Measurements from ENCODE around the gene OR2T29. TPM values are rescaled to one million over a fixed set of nuclear protein-coding genes. Genes with fewer than 3 reads are reported as not detected.
"Not testable (repeated sequence)": the region's sequence is repeated elsewhere in the genome, so short reads cannot be mapped to it uniquely, and the experiment has no call there.

The OR2T29 gene
- total RNA-seq, 1 experiment from 2014 or later, result not detected

- H3K27ac Mint-ChIP-seq; H3K27me3 Mint-ChIP-seq (ENCODE audit: low read depth); H3K4me1 Mint-ChIP-seq; CTCF ChIA-PET; DNase-seq (ENCODE audit: low spot score); H3K4me3 Mint-ChIP-seq; POLR2A ChIA-PET; ATAC-seq: not testable (repeated sequence)
- Mint-ChIP-seq H3K36me3 (peaks cover 16% of the 10 kb centered on the region), H3K9me3 (peaks cover 32% of the 10 kb centered on the region)
Measured at GRCh38 chr1:248565530-248566373, 3.2 kb upstream of the OR2T29 start.

GRCh38 chr1:248551027-248551426, 11.5 kb downstream of the OR2T29 start:
- CTCF ChIA-PET; H3K4me3 Mint-ChIP-seq; H3K4me1 Mint-ChIP-seq; H3K27me3 Mint-ChIP-seq (ENCODE audit: low read depth); H3K36me3 Mint-ChIP-seq; H3K27ac Mint-ChIP-seq; POLR2A ChIA-PET; DNase-seq (ENCODE audit: low spot score); ATAC-seq: not testable (repeated sequence)
- peaks cover 13% of the 10 kb centered on the region for H3K9me3 Mint-ChIP-seq

GRCh38 chr1:248547383-248547782, 15.2 kb downstream of the OR2T29 start:
- H3K27ac Mint-ChIP-seq; DNase-seq (ENCODE audit: low spot score); H3K9me3 Mint-ChIP-seq; H3K4me3 Mint-ChIP-seq; CTCF ChIA-PET; H3K4me1 Mint-ChIP-seq; H3K27me3 Mint-ChIP-seq (ENCODE audit: low read depth); ATAC-seq; H3K36me3 Mint-ChIP-seq; POLR2A ChIA-PET: not testable (repeated sequence)

GRCh38 chr1:248537449-248537848, 25.1 kb downstream of the OR2T29 start:
- H3K27me3 Mint-ChIP-seq (ENCODE audit: low read depth); CTCF ChIA-PET; H3K9me3 Mint-ChIP-seq; POLR2A ChIA-PET; H3K36me3 Mint-ChIP-seq; H3K27ac Mint-ChIP-seq; H3K4me1 Mint-ChIP-seq; ATAC-seq; H3K4me3 Mint-ChIP-seq; DNase-seq (ENCODE audit: low spot score): not testable (repeated sequence)

- peaks cover 62% of the 10 kb centered on the region for H3K9me3 Mint-ChIP-seq
- DNase-seq (ENCODE audit: low spot score), result no peak
- H3K4me3 Mint-ChIP-seq, result no peak overlapping the region
- no peak for TF ChIP-seq NFATC4 (CRISPR knock-in tag; IDR thresholded peaks at IDR 0.05)
- no peak for TF ChIP-seq ATF3 (CRISPR knock-in tag; conservative IDR thresholded peaks at IDR 0.05)
- TF ChIP-seq RORB (CRISPR knock-in tag; IDR thresholded peaks at IDR 0.05), result no peak
- TF ChIP-seq NR3C1 (CRISPR knock-in tag; conservative IDR thresholded peaks at IDR 0.05; ENCODE audit: low read depth), result no peak
- no peak for TF ChIP-seq ZSCAN18 (CRISPR knock-in tag; IDR thresholded peaks at IDR 0.05)
- TF ChIP-seq E2F1 (CRISPR knock-in tag; IDR thresholded peaks at IDR 0.05), result no peak
- TF ChIP-seq ATF2 (CRISPR knock-in tag; IDR thresholded peaks at IDR 0.05; ENCODE audit: borderline replicate concordance, low read depth), result no peak
- TF ChIP-seq IRF2 (CRISPR knock-in tag; IDR thresholded peaks at IDR 0.05; ENCODE audit: borderline replicate concordance, low read depth), result no peak
- no peak for TF ChIP-seq MAX (CRISPR knock-in tag; IDR thresholded peaks at IDR 0.05)
- no peak for TF ChIP-seq ERG (CRISPR knock-in tag; IDR thresholded peaks at IDR 0.05)
- TF ChIP-seq AFF4 (CRISPR knock-in tag; IDR thresholded peaks at IDR 0.05; ENCODE audit: borderline replicate concordance), result no peak
- peaks cover 46% of the 10 kb centered on the region for H3K36me3 Mint-ChIP-seq
- peaks cover 3% of the 10 kb centered on the region; the same call in 1 of the 2 replicates for H3K27me3 Mint-ChIP-seq (ENCODE audit: low read depth)
- no peak overlapping the region for H3K27ac Mint-ChIP-seq
- no peak for ATAC-seq
- no peaks in the 10 kb centered on the region for H3K4me1 Mint-ChIP-seq
- ChIA-PET POLR2A (no interaction called here), CTCF (no interaction called here)
Measured at GRCh38 chr1:248521856-248522255, 40.7 kb downstream of the OR2T29 start.

GRCh38 chr1:248510217-248510616, 52.4 kb downstream of the OR2T29 start:
- POLR2A ChIA-PET; ATAC-seq; H3K4me3 Mint-ChIP-seq; H3K9me3 Mint-ChIP-seq; H3K36me3 Mint-ChIP-seq; CTCF ChIA-PET; DNase-seq (ENCODE audit: low spot score); H3K4me1 Mint-ChIP-seq; H3K27me3 Mint-ChIP-seq (ENCODE audit: low read depth); H3K27ac Mint-ChIP-seq: not testable (repeated sequence)

All from WTC11 (cell line).